WTC11 (cell line): ENCODE results near the gene ZNF521.

Experiments used
- ATF1 ChIP-seq: sonication (generic); formaldehyde crosslinking; IDR thresholded peaks from 2 replicates; pipeline ENCODE4 v1.8.1; 2023; ENCODE audit warnings: mild to moderate bottlenecking, moderate library complexity, missing genetic modification reagents
- NFE2L1 ChIP-seq: sonication (generic); formaldehyde crosslinking; IDR thresholded peaks from 2 replicates; pipeline ENCODE4 v1.8.1; 2023; ENCODE audit warnings: missing genetic modification reagents
- SP1 ChIP-seq: sonication (generic); formaldehyde crosslinking; conservative IDR thresholded peaks from 2 replicates; pipeline ENCODE4 v1.8.1; 2022; ENCODE audit warnings: missing genetic modification reagents
- TP53 ChIP-seq: sonication (generic); formaldehyde crosslinking; IDR thresholded peaks from 2 replicates; pipeline ENCODE4 v1.8.1; 2023; ENCODE audit warnings: mild to moderate bottlenecking, missing genetic modification reagents
- TF ChIP-seq, protein P1 (sequence below): fragments of 200-600 bp; IDR thresholded peaks from 2 replicates; pipeline ENCODE4 v1.8.0; 2022; ENCODE audit warnings: antibody characterized with exemption
- TF ChIP-seq, protein P2 (sequence below): sonication (generic); formaldehyde crosslinking; IDR thresholded peaks from 2 replicates; pipeline ENCODE4 v1.8.1; 2023; ENCODE audit warnings: mild to moderate bottlenecking, moderate library complexity, missing genetic modification reagents
- TF ChIP-seq, protein P3 (sequence below): sonication (generic); formaldehyde crosslinking; IDR thresholded peaks from 2 replicates; pipeline ENCODE4 v1.8.0; 2022; ENCODE audit warnings: mild to moderate bottlenecking, missing genetic modification reagents
- TF ChIP-seq, protein P4 (sequence below): sonication (generic); formaldehyde crosslinking; IDR thresholded peaks from 2 replicates; pipeline ENCODE4 v1.8.1; 2022; ENCODE audit warnings: missing genetic modification reagents, borderline replicate concordance
- TF ChIP-seq, protein P5 (sequence below): sonication (generic); formaldehyde crosslinking; IDR thresholded peaks from 2 replicates; pipeline ENCODE4 v1.8.1; 2023; ENCODE audit warnings: mild to moderate bottlenecking, missing genetic modification reagents, borderline replicate concordance

DNA sequence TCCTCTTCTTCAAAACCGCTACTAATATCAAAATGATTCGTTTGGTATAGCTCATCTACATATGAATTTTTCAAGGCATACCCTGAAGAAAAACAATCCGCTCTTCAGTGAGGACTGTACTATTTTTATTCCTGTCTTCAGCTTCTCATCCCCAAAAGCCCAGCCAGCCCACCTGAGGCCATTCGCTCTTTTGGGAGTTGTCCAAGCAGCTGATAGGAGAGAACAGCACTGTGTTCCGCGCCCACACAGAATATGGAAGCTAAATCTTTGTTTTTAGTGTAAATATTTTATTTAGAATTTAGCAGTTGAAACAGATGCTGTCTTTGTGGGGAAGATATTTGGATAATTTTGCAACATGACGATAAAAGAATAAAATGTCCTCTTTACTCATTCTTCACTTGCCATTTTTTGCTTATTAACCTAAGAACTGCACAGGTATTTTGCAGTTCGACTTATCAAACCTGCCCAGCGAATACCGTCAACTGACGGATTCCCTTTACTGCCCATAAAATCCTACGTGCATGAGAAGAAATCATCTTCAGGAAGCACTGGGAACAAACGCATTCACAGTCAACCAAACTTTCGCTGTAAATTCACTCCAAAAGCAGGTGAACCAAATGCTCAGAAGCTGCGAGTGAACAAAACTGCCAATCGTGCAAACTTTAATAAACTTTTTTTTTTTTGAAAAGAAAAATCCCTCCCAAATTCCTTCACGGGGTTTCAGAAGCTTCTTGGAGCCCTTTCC is 3.4 kb downstream of the ZNF521 start:
- TF ChIP-seq, protein P1, sequence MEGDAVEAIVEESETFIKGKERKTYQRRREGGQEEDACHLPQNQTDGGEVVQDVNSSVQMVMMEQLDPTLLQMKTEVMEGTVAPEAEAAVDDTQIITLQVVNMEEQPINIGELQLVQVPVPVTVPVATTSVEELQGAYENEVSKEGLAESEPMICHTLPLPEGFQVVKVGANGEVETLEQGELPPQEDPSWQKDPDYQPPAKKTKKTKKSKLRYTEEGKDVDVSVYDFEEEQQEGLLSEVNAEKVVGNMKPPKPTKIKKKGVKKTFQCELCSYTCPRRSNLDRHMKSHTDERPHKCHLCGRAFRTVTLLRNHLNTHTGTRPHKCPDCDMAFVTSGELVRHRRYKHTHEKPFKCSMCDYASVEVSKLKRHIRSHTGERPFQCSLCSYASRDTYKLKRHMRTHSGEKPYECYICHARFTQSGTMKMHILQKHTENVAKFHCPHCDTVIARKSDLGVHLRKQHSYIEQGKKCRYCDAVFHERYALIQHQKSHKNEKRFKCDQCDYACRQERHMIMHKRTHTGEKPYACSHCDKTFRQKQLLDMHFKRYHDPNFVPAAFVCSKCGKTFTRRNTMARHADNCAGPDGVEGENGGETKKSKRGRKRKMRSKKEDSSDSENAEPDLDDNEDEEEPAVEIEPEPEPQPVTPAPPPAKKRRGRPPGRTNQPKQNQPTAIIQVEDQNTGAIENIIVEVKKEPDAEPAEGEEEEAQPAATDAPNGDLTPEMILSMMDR: no peak
- TF ChIP-seq, protein P2, sequence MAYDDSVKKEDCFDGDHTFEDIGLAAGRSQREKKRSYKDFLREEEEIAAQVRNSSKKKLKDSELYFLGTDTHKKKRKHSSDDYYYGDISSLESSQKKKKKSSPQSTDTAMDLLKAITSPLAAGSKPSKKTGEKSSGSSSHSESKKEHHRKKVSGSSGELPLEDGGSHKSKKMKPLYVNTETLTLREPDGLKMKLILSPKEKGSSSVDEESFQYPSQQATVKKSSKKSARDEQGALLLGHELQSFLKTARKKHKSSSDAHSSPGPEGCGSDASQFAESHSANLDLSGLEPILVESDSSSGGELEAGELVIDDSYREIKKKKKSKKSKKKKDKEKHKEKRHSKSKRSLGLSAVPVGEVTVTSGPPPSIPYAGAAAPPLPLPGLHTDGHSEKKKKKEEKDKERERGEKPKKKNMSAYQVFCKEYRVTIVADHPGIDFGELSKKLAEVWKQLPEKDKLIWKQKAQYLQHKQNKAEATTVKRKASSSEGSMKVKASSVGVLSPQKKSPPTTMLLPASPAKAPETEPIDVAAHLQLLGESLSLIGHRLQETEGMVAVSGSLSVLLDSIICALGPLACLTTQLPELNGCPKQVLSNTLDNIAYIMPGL (CRISPR knock-in tag): no peak
- TF ChIP-seq NFE2L1 (CRISPR knock-in tag): no peak
- TF ChIP-seq ATF1 (CRISPR knock-in tag): no peak
- TF ChIP-seq, protein P3, sequence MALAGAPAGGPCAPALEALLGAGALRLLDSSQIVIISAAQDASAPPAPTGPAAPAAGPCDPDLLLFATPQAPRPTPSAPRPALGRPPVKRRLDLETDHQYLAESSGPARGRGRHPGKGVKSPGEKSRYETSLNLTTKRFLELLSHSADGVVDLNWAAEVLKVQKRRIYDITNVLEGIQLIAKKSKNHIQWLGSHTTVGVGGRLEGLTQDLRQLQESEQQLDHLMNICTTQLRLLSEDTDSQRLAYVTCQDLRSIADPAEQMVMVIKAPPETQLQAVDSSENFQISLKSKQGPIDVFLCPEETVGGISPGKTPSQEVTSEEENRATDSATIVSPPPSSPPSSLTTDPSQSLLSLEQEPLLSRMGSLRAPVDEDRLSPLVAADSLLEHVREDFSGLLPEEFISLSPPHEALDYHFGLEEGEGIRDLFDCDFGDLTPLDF (CRISPR knock-in tag): no peak
- TF ChIP-seq TP53 (CRISPR knock-in tag): no peak
- TF ChIP-seq, protein P4, sequence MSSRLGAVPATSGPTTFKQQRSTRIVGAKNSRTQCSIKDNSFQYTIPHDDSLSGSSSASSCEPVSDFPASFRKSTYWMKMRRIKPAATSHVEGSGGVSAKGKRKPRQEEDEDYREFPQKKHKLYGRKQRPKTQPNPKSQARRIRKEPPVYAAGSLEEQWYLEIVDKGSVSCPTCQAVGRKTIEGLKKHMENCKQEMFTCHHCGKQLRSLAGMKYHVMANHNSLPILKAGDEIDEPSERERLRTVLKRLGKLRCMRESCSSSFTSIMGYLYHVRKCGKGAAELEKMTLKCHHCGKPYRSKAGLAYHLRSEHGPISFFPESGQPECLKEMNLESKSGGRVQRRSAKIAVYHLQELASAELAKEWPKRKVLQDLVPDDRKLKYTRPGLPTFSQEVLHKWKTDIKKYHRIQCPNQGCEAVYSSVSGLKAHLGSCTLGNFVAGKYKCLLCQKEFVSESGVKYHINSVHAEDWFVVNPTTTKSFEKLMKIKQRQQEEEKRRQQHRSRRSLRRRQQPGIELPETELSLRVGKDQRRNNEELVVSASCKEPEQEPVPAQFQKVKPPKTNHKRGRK (CRISPR knock-in tag): no peak
- TF ChIP-seq, protein P5, sequence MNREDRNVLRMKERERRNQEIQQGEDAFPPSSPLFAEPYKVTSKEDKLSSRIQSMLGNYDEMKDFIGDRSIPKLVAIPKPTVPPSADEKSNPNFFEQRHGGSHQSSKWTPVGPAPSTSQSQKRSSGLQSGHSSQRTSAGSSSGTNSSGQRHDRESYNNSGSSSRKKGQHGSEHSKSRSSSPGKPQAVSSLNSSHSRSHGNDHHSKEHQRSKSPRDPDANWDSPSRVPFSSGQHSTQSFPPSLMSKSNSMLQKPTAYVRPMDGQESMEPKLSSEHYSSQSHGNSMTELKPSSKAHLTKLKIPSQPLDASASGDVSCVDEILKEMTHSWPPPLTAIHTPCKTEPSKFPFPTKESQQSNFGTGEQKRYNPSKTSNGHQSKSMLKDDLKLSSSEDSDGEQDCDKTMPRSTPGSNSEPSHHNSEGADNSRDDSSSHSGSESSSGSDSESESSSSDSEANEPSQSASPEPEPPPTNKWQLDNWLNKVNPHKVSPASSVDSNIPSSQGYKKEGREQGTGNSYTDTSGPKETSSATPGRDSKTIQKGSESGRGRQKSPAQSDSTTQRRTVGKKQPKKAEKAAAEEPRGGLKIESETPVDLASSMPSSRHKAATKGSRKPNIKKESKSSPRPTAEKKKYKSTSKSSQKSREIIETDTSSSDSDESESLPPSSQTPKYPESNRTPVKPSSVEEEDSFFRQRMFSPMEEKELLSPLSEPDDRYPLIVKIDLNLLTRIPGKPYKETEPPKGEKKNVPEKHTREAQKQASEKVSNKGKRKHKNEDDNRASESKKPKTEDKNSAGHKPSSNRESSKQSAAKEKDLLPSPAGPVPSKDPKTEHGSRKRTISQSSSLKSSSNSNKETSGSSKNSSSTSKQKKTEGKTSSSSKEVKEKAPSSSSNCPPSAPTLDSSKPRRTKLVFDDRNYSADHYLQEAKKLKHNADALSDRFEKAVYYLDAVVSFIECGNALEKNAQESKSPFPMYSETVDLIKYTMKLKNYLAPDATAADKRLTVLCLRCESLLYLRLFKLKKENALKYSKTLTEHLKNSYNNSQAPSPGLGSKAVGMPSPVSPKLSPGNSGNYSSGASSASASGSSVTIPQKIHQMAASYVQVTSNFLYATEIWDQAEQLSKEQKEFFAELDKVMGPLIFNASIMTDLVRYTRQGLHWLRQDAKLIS (CRISPR knock-in tag): no peak
- TF ChIP-seq SP1: no peak
